HG02642 (cell line): ENCODE data around the gene CCNI2.

Experiments
- ATAC-seq: cut with Tn5 transposase; IDR thresholded peaks from one replicate; pipeline ENCODE4 v1.9.1; 2021; ENCODE audit warnings: mild to moderate bottlenecking; ENCODE audit not compliant: unreplicated experiment, poor library complexity

Gene CCNI2, protein sequence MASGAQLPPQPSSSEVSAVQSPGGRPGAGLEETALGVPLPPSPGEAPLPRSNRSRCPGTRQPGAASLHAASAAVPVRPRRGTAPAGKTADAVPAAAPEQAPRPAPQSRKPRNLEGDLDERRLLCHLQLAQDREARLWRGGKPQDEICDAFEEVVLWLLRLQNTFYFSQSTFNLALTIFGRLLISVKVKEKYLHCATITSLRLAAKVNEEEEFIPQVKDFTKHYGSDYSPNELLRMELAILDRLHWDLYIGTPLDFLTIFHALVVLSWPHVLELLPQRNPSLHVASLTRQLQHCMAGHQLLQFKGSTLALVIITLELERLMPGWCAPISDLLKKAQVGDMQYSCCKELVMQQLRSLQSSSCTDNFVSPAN

DNA sequence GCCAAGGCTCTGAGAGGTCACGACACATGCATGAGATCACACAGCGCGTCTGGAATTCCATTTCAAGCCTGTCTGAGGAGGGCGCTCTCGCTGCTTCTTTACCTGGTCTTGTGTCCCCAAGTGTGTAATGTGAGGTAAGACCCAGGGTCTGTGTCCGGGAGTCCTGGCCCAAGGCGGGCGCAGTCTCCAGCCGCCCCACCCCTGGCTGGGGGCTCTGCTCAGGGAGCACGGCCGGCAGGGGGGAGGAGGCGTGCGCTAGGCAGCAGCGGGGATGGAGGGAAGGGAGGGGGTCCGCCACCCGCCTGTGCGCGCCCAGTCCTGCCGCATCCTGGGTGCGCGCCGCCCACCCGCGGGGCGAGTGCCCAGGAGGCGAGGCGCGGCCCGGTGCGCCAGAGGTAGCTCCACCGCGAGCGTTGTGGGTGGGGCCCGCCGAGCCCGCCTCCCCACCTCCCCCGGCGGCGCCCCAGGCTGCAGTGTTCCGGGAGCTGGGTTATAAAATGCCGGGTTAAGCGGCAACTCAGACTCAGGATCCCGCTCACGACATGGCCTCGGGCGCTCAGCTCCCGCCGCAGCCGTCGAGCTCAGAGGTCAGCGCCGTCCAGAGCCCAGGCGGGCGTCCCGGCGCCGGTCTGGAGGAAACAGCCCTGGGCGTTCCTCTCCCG is at the start of gene CCNI2:
CCNI2 (plus strand) TSS at position 473 of the 662 bp plus-strand sequence; CDS start at position 543, 70 bp downstream.
- ATAC-seq, result peak; percentile 49

DNA sequence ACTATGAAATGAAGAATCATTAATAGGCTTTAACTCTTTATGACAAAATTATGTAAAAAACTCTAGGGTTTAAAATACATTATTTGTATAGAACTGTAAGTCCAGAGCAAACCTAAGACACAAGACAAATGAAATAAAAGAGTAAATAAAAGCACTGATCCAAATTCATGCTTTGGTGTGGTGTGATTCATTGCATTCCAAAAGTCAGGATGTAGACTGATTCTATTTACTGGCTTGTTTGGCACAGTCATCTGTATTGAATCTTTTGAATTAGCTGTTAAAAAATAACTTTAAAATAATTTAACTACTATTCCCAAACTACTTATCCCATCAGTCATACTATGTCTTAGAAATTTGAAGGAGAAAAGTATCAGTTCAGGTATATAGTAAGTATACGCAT is 42.4 kb upstream of the CCNI2 start:
- ATAC-seq, result no peak

- ATAC-seq, result no peak
These were observed 38.6 kb upstream of the CCNI2 start for GRCh38 chr5:132708645-132709044.

DNA sequence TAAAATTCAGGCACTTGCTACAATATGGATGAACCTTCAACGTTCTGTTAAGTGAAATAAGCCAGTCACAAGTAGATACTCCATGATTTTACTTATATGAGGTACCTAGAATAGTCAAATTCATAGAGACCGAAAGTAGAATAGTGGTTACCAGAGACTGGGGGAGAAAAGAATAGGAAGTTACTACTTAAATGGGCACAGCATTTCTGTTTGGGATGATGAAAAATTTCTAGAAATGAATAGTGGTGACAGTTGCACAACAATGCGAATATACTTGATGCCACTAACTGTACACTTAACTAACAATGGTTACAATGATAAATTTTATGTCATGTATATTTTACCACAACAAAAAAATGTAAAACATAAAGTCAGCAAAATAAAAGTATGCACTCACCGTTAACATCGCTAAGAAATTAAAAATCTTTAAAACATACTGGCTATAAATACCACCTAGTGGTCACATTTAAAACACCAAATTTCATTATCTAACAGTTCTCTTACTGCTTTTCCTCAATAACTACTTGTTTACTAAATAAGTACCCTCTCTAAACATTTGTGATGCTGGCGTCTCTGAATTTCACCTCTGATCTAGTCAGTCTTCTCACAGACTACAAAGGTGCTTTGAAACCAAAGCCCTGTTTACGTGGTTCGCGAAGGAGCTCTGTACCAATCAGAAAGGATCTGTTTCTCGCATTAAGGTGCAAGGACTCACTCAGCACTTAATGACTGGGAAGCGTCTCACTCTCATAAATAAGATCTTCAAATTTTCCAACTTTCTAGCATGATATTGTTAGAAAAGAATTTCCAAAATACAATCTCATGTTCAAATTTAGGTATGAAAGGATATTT is 32.5 kb upstream of the CCNI2 start:
- no peak for ATAC-seq

DNA sequence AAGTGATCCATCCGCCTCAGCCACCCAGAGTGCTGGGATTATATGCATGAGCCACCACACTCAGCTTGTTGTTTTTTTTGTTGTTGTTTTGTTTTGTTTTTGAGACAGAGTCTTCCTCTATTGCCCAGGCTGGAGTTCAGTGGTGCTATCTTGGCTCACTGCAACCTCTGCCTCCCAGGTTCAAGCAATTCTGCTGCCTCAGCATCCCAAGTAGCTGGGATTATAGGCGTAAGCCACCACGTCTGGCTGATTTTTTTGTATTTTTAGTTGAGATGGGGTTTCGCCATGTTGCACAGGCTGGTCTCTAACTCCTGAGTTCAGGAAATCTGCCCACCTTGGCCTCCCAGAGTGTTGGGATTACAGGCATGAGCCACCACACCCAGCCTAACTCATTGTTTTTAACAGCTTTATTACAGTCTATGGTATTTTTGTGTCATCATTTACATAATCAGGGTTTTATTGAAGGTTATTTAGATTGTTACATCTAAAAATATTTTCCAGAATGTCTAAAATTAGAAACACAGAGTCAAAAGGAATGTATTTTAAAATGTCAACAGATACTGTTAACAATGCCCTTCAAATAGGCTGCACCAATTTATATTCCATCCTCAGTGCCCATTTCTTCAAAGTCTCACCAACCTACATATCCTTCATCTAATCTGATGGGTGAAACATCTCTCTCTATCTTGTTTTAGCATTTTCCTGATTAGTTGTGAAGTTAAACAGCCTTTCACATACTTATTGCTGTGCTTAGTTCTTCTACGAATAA is 28.5 kb upstream of the CCNI2 start:
- ATAC-seq, result no peak

GRCh38 chr5:132725745-132726144 is 21.5 kb upstream of the CCNI2 start:
- no peak for ATAC-seq

DNA sequence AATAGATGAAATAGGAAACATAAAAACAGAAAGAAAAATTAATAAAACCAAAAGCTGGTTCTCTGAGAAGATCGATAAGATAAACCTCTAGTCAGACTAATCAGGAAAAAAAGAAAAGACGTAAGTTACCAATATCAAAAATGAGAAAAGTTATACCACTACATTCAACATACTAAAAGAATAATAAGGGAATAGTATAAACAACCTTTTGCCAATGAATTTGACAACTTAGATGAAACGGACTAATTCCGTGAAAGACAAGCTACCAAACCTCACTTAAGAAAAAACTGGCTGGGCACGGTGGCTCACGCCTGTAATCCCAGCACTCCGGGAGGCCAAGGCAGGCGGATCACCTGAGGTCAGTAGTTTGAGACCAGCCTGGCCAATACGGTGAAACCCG is 17.3 kb upstream of the CCNI2 start:
- no peak for ATAC-seq

DNA sequence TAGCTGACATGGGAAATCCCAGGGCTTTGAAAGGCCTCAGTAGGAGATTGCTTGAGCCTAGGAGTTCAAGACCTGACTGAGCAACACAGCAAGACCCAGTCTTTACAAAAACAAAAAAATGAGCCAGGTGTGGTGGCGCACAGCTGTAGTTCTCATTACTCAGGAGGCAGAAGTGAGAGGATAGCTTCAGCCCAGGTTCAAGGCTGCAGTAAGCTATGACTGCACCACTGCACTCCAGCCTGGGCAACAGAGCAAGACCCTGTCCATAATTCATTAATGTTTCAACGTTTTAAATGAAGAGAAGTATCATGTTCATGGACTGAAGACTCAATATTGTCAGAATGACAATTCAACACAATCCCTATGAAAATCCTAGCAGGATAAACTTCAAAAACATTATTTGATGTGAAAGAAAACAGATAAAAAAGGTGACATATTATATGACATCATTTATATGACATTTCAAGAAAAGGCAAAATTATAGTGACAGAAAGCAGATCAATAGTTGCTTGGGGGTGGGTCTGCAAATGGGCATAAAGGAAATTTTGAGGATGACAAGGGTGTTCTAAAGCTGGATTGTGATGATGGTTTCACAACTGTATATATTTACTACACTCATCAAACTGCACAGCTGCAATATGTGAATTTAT is 13.6 kb upstream of the CCNI2 start:
- ATAC-seq, result no peak

GRCh38 chr5:132734687-132735086 is 12.5 kb upstream of the CCNI2 start:
- no peak for ATAC-seq

DNA sequence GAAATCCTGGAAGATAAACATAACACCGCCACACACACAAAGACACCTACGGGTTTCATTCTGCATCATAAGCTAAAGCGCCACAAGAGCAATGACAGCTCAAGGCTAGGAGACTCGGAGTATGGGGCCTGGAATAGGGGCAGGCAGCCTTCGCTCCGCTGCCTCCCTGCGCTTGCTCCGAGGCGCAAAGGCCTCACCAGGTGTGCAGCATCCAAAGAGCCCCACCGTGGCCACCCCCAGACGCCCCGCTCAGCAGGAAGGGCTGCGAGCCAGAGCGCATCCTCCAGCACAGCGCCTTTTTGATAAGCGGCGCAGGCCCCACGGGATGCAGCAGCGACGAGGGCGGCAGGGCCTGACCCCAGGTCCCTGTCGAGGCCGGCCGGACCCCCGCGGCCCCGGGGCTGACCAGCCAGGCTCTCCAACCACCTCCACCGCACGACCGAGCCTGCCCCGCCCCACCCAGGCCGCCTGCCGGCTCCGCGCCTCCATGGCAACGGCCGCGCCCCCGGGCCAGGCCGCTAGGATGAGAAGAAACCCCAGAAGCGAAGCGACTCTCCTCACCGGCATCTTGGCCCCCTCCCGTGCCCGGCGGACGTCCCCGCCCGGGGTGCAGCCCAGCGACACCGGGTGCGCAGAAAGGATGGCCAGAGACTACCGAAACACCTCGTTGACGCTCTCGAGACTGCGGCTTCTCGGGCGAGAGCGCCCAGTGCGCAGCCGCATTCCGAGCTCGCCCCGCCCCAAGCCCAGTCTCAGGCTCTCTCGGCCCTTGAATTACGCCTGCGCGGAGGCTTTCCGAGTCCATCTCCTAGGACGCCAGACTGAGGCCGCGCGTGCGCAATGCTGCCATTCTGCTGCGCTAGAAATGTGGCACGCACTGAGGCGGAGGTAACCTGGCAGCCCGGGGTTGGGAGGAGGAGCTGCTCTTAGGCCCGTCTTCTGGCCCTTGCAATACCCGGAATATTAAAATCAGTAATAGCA is 10.1 kb upstream of the CCNI2 start, which contains the start of gene KIF3A:
KIF3A (minus strand) TSS at position 694 of the 981 bp plus-strand sequence; CDS start at position 567, 127 bp downstream.
- ATAC-seq, result peak; percentile 93

DNA sequence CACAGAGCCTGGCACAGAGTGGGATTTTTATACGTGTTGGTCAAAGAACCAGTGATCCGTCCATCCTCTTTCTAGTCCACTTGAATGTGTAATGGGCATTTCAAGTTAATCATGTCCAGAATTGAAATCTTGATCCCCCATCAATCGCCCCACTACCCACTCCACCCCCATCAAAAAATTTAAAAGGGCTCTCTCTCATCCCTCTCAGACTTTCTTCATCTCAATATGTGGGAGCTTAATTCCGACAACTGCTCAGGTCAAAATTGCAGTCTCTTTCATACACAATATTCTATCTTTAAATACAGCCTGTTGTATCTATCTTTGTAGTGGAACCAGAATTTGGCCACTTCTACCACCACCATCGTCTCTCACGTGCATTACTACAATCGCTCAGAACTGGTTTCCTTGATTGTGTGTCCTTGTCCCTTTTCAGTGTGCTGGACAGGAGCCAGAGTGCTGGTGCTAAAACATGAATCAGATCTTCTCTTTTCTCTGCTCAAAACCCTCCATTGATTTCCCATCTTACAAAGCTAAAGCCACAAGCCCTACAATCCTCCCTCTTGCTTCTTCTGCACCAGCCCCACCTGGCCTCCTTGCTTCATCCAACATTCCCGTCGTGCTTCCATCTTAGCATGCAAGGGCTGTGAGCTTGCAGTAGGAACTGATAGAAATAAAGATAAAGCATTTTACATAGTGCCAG is 9.1 kb upstream of the CCNI2 start:
- ATAC-seq, result no peak

DNA sequence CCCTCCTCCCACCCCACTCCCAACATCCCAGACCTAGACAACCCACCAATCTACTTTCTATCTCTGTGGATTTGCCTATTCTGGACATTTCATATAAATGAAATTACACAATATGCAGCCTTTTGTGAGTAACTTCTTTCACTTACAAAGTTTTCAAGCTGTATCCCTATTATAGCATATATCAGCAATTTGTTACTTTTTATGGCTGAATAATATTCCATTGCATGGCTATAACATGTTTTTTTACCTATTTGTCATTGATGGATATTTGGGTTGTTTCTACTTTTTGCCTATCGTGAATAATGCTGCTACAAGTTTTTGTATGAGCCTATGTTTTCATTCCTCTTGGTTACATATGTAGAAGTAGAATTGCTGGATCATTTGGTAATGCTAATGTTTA is 8.0 kb upstream of the CCNI2 start:
- ATAC-seq, result no peak

DNA sequence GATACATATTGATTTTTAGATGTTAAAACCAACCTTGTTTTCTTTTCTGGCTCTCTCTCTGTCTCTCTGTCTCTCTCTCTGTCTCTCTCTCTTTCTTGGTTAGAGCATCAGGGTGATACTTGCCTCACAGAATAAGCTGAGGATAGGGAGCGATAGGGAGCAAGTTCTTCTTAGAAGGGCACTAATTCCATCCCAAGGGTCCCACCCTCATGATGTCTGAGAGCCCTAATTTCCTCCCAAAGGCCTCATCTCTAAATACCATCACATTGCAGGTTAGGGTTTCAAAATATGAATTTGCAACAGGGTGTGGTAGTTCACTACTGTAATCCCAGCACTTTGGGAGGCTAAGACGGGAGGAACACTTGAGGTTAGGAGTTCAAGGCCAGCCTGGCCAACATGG is 5.1 kb upstream of the CCNI2 start:
- no peak for ATAC-seq

DNA sequence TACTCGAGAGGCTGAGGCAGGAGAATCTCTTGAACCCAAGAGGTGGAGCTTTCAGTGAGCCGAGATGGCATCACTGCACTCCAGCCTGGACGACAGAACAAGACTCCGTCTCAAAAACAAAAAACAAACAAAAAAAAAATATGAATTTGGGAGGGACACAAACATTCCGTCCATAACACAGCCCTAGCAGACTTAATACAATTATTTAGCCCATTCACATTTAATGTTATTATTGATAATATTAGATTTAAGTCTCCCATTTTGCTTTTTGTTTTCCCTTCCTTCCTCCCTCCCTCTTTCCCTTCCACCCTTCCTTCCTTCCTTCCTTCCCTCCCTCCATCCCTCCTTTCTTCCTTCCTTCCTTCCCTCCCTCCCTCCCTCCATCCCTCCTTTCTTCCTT is 4.6 kb upstream of the CCNI2 start:
- no peak for ATAC-seq

DNA sequence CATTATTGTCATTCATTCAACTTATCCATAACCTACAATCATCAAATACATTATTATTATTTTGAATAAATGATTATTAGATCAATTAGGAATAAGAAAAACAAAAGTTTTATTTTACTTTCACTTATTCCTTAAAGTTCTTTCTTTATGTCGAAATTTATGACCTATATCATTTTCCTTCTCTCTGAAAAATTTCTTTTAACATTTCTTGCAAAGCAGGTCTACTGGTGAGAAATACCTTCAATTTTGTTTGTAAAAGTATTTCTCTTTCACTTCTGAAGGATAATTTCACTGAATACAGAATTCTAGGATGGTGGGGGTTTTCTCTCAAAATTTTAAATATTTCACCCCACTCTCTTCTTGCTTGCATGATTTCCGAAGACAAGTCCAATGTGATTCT is 2.6 kb upstream of the CCNI2 start:
- ATAC-seq, result no peak

DNA sequence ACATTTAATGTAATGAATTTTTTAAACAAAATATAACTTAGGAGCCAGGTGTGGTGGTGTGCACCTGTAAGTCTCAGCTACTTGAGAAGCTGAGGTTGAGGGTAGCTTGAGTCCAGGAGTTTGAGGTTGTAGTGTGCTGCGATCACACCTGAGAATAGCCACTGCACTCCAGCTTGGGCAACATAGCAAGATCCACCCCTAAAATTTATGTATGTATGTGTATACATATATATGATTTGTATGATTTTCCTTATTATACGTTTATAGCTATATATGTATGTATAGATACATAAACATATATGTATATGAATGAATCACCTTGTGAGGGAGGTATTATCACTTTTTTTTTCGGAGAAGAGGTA is 653 bp upstream of the CCNI2 start:
- ATAC-seq, result no peak

DNA sequence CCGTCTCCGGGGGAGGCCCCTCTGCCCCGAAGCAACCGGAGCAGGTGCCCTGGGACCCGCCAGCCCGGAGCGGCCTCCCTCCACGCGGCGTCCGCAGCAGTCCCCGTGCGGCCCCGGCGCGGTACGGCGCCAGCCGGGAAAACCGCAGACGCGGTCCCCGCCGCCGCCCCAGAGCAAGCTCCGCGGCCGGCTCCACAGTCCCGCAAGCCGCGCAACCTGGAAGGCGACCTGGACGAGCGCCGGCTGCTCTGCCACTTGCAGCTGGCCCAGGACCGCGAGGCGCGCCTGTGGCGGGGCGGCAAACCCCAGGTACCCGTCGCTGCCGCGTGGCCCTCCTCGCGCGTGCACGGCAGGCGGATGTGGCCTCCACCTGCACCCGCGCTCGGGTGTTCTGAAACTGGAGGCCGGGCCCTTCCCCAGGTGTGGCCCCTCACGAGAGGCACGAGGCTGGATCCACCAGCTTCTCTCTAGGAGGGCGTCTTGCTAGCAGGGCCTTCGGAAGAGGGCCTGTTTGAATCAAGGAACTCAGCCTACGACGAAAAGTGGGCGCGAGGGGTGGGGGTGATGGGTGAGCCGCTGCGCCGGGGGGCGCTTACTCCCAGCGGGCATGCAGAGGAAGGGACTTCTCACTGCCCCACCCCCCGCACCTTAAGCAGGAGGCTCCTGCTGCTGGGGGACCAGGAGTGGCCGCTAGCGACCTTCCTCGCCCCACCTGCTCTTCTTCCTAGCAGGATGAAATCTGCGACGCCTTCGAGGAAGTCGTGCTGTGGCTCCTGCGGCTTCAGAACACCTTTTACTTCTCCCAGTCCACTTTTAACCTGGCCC is 602 bp downstream of the CCNI2 start:
- ATAC-seq, result peak; percentile 22
